K562 (cell line): Measurements from ENCODE around the gene CNOT6L.

Experiments
- ELF4 ChIP-seq: fragments of 450-650 bp; formaldehyde crosslinking; IDR thresholded peaks from 2 replicates; pipeline ENCODE4 v1.4.0; 2022; ENCODE audit warnings: missing genetic modification characterization
- GATA2 ChIP-seq: sonication (generic); formaldehyde crosslinking; IDR thresholded peaks from 2 replicates; pipeline ENCODE4 v1.4.0; 2020; ENCODE audit warnings: mild to moderate bottlenecking, missing genetic modification reagents
- PTTG1 ChIP-seq: fragments of 450-650 bp; IDR thresholded peaks from 2 replicates; pipeline ENCODE4 v1.6.1; 2016; ENCODE audit warnings: low read depth, mild to moderate bottlenecking, missing genetic modification characterization, missing compliant biosample characterization
- ZFP36 ChIP-seq: fragments of 150-350 bp; IDR thresholded peaks from 2 replicates; pipeline ENCODE4 v1.6.1; 2018; ENCODE audit warnings: low read length, low read depth; ENCODE audit not compliant: partially characterized antibody
- ZSCAN29 ChIP-seq: fragments of 450-650 bp; IDR thresholded peaks from 2 replicates; pipeline ENCODE4 v1.6.1; 2017
- TF ChIP-seq, protein P1 (sequence below): fragments of 250-450 bp; sonication (Bioruptor Pico); IDR thresholded peaks from 2 replicates; pipeline ENCODE4 v1.8.0; 2021; ENCODE audit warnings: mild to moderate bottlenecking, moderate library complexity
- TF ChIP-seq, protein P2 (sequence below), 3 experiments: IDR thresholded peaks in 2 of 3; conservative IDR thresholded peaks in 1 of 3; 2 replicates each; pipeline ENCODE4 v1.5.1; 2011 to 2012; ENCODE audit warnings: low read length in 3 of 3, mild to moderate bottlenecking in 3 of 3, control low read depth in 2 of 3, improper control_type of control experiment in 1 of 3, inconsistent platforms in 1 of 3, low read depth in 1 of 3, mixed read lengths in 1 of 3, moderate library complexity in 1 of 3; ENCODE audit not compliant: insufficient read depth in 2 of 3
- TF ChIP-seq, protein P3 (sequence below): sonication (generic); formaldehyde crosslinking; IDR thresholded peaks from 2 replicates; pipeline ENCODE4 v1.9.0; 2022; ENCODE audit warnings: mild to moderate bottlenecking, missing genetic modification reagents

DNA sequence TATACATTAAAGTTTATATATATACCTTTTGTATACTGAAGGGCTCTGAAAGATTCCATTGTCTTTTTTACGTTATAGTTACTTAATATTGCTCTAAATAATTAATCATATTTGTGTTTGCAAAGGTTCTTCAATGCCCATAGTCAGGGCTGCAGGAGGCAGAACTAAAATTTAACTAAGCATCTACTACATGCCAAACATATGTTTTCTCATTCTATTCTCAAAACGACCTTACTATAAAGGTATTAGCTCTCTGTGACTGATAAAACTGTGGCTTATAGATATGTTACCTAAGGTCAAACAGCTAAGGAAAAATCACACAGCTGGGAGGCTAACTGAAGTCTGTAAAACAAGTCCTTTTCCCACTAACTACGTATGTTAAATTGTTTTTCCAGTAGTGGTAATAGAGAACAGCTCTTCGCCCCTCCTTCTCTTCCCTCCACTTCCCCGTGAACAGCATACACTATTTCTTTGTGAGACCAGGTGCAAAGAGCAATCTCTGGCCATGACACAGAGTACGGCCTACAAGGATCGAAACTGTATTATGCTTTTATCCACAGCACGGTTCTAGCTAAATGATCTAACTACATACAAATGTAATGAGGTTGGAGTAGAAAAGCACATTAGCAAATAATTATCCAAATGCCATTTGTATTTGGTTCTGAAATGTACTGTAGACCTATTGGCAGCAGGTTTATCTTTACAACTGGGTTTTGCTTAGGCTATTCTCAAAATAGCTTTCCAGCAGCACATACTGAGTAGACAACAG is 1.7 kb downstream of the CNOT6L start:
- TF ChIP-seq, protein P1, sequence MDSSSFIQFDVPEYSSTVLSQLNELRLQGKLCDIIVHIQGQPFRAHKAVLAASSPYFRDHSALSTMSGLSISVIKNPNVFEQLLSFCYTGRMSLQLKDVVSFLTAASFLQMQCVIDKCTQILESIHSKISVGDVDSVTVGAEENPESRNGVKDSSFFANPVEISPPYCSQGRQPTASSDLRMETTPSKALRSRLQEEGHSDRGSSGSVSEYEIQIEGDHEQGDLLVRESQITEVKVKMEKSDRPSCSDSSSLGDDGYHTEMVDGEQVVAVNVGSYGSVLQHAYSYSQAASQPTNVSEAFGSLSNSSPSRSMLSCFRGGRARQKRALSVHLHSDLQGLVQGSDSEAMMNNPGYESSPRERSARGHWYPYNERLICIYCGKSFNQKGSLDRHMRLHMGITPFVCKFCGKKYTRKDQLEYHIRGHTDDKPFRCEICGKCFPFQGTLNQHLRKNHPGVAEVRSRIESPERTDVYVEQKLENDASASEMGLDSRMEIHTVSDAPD (CRISPR knock-in tag): no peak
- TF ChIP-seq ELF4 (CRISPR knock-in tag): no peak
- TF ChIP-seq ZSCAN29: no peak
- TF ChIP-seq ZFP36: no peak
- TF ChIP-seq, protein P2, sequence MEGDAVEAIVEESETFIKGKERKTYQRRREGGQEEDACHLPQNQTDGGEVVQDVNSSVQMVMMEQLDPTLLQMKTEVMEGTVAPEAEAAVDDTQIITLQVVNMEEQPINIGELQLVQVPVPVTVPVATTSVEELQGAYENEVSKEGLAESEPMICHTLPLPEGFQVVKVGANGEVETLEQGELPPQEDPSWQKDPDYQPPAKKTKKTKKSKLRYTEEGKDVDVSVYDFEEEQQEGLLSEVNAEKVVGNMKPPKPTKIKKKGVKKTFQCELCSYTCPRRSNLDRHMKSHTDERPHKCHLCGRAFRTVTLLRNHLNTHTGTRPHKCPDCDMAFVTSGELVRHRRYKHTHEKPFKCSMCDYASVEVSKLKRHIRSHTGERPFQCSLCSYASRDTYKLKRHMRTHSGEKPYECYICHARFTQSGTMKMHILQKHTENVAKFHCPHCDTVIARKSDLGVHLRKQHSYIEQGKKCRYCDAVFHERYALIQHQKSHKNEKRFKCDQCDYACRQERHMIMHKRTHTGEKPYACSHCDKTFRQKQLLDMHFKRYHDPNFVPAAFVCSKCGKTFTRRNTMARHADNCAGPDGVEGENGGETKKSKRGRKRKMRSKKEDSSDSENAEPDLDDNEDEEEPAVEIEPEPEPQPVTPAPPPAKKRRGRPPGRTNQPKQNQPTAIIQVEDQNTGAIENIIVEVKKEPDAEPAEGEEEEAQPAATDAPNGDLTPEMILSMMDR (IDR thresholded peaks at IDR 0.05 in 2 of 3, conservative IDR thresholded peaks at IDR 0.05 in 1 of 3; ENCODE audit: insufficient read depth in 2 of 3, low read depth in 1 of 3, low read length in 3 of 3): no peak
- TF ChIP-seq PTTG1: no peak
- TF ChIP-seq, protein P3, sequence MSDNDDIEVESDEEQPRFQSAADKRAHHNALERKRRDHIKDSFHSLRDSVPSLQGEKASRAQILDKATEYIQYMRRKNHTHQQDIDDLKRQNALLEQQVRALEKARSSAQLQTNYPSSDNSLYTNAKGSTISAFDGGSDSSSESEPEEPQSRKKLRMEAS: no peak
- no peak for TF ChIP-seq GATA2
